OCI-LY3 (cell line): Measurements from ENCODE around the gene SMCO2.

Experiments used
- H2AFZ ChIP-seq: fragments of 200-600, 300-600 bp; shearing (Covaris generic); 2 replicates; pipeline ENCODE4 v1.6.0; 2014; ENCODE audit warnings: antibody characterized with exemption, low read depth, low read length
- H3K27ac ChIP-seq: fragments of 200-600, 300-600 bp; sonication (generic); 2 replicates; pipeline ENCODE4 v1.5.1; 2014; ENCODE audit warnings: mild to moderate bottlenecking, low read length, moderate library complexity, mixed read lengths
- H3K27me3 ChIP-seq: fragments of 200-600, 300-600 bp; sonication (generic); 2 replicates; pipeline ENCODE4 v1.6.1; 2014; ENCODE audit warnings: low read depth, low read length, mixed read lengths
- H3K36me3 ChIP-seq: fragments of 200-600, 300-600 bp; sonication (generic); replicated peaks from 2 replicates; pipeline ENCODE3; 2014; ENCODE audit warnings: low read depth, low read length, mixed read lengths
- H3K4me1 ChIP-seq: fragments of 300-600, 200-600 bp; sonication (generic); 2 replicates; pipeline ENCODE4 v1.6.1; 2014; ENCODE audit warnings: low read length, mixed read lengths
- H3K4me2 ChIP-seq: fragments of 200-600, 300-600 bp; sonication (generic); 2 replicates; pipeline ENCODE4 v1.6.1; 2014; ENCODE audit warnings: low read length, mixed read lengths
- H3K4me3 ChIP-seq: fragments of 300-600, 200-600 bp; sonication (generic); 2 replicates; pipeline ENCODE4 v1.5.1; 2014; ENCODE audit warnings: antibody characterized with exemption, mild to moderate bottlenecking, low read length, moderate library complexity
- H3K79me2 ChIP-seq: fragments of 300-600, 200-600 bp; shearing (Covaris generic); 2 replicates; pipeline ENCODE4 v1.6.1; 2014; ENCODE audit warnings: mild to moderate bottlenecking, low read length, mixed read lengths
- H3K9ac ChIP-seq: fragments of 300-600, 200-600 bp; shearing (Covaris generic); 2 replicates; pipeline ENCODE4 v1.6.0; 2014; ENCODE audit warnings: mild to moderate bottlenecking, low read length, moderate library complexity
- H3K9me3 ChIP-seq: fragments of 200-600, 300-600 bp; shearing (Covaris generic); 2 replicates; pipeline ENCODE4 v1.6.1; 2014; ENCODE audit warnings: low read length, mixed read lengths; ENCODE audit not compliant: insufficient read depth
- H4K20me1 ChIP-seq: fragments of 200-600, 300-600 bp; sonication (generic); 2 replicates; pipeline ENCODE4 v1.6.1; 2016; ENCODE audit warnings: low read length, mixed read lengths; ENCODE audit not compliant: insufficient read depth
- CTCF ChIP-seq: fragments of 200-600, 300-600 bp; sonication (generic); IDR thresholded peaks from 2 replicates; pipeline ENCODE4 v1.5.1; 2014; ENCODE audit warnings: antibody characterized with exemption, low read length, low read depth
- EZH2phosphoT487 ChIP-seq: fragments of 200-600 bp; shearing (Covaris generic); IDR thresholded peaks from 2 replicates; pipeline ENCODE4 v1.6.1; 2018; ENCODE audit warnings: antibody characterized with exemption, mixed run types, low read depth

Gene SMCO2

DNA sequence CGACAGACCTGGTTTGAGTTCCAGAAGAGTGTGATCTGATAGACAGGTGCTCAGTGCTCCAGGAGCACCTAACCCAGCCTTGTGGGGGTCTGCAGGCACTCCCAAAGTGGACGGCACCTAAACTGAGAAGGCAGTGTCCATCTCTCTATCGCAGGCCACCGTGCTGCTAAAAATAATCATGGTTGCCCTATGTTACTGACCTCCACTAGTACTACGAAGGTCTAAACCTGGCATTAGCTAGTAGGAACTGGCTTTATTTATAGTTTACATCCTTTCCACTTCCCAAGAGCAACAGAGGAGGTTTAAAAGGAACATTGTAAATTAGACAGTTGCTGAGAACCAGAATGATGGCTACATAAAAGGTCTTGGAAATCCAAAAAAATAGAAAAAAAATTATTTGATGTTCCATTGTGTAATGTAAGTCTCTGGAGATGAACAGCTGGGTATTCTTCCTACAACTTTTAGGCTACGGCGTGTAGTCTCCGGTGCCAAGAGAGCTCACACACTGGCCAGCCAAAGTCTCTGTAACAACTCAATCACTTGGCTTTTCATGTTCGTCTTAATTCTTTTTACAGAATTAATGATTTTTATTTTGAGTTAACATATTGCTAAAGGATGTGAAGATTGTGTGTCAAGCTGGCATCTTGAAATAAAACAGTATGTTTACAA, 104.8 kb downstream of the SMCO2 start:
- Histone ChIP-seq H3K79me2 (no peaks in the 10 kb centered on the region), H3K4me3 (no peak overlapping the region), H2AFZ (no peak overlapping the region), H4K20me1 (no peaks in the 10 kb centered on the region), H3K4me2 (no peak overlapping the region), H3K4me1 (no peaks in the 10 kb centered on the region), H3K36me3 (no peaks in the 10 kb centered on the region), H3K27ac (no peak overlapping the region), H3K9ac (no peak overlapping the region), H3K27me3 (peaks cover 38% of the 10 kb centered on the region), H3K9me3 (no peaks in the 10 kb centered on the region)
- TF ChIP-seq CTCF: no peak
- TF ChIP-seq EZH2phosphoT487: no peak
